ENCODE measurements around the gene KCNA4.

KCNA4 gene

GRCh38 chr11:30025396-30026139, 8.7 kb upstream of the KCNA4 start:
- no peaks in the 10 kb centered on the region for H3F3A ChIP-seq (ENCODE audit: insufficient read depth, low read length)
- no peak for DNase-seq
- no peak for TF ChIP-seq EZH2 (optimal IDR thresholded peaks at IDR 0.05; ENCODE audit: low read depth, low read length)
- no peak for TF ChIP-seq EZH2phosphoT487 (IDR thresholded peaks at IDR 0.05; ENCODE audit: low read length)
- TF ChIP-seq, protein P1, sequence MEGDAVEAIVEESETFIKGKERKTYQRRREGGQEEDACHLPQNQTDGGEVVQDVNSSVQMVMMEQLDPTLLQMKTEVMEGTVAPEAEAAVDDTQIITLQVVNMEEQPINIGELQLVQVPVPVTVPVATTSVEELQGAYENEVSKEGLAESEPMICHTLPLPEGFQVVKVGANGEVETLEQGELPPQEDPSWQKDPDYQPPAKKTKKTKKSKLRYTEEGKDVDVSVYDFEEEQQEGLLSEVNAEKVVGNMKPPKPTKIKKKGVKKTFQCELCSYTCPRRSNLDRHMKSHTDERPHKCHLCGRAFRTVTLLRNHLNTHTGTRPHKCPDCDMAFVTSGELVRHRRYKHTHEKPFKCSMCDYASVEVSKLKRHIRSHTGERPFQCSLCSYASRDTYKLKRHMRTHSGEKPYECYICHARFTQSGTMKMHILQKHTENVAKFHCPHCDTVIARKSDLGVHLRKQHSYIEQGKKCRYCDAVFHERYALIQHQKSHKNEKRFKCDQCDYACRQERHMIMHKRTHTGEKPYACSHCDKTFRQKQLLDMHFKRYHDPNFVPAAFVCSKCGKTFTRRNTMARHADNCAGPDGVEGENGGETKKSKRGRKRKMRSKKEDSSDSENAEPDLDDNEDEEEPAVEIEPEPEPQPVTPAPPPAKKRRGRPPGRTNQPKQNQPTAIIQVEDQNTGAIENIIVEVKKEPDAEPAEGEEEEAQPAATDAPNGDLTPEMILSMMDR (IDR thresholded peaks at IDR 0.05; ENCODE audit: low read length) = no peak
- no peak overlapping the region for H2AFZ ChIP-seq (ENCODE audit: low read length)
- no peak overlapping the region for H3K4me3 ChIP-seq (ENCODE audit: low read length)
- H3K27ac ChIP-seq (ENCODE audit: low read length) = no peak overlapping the region
- no peaks in the 10 kb centered on the region for H3K9me2 ChIP-seq (replicated peaks; ENCODE audit: insufficient read depth, low read length)
- no peaks in the 10 kb centered on the region for H3K36me3 ChIP-seq (replicated peaks; ENCODE audit: insufficient read depth, low read length)
- H3K79me2 ChIP-seq (ENCODE audit: low read length) = no peaks in the 10 kb centered on the region
- H3K9me3 ChIP-seq (replicated peaks; ENCODE audit: insufficient read depth, low read length) = no peaks in the 10 kb centered on the region
- H3K4me1 ChIP-seq (ENCODE audit: low read length) = no peaks in the 10 kb centered on the region
- H4K20me1 ChIP-seq (ENCODE audit: insufficient read depth, low read length) = no peaks in the 10 kb centered on the region
- no peaks in the 10 kb centered on the region for H3K27me3 ChIP-seq (replicated peaks; ENCODE audit: insufficient read depth, low read length)
- H3K4me2 ChIP-seq (ENCODE audit: low read depth, low read length) = no peak overlapping the region
- H3K9ac ChIP-seq (ENCODE audit: low read length) = no peak overlapping the region

- Histone ChIP-seq H3K27me3 (replicated peaks; ENCODE audit: insufficient read depth, low read length) (no peaks in the 10 kb centered on the region), H3K9ac (ENCODE audit: low read length) (no peak overlapping the region), H2AFZ (ENCODE audit: low read length) (no peak overlapping the region), H3K9me2 (replicated peaks; ENCODE audit: insufficient read depth, low read length) (no peaks in the 10 kb centered on the region), H3K4me3 (ENCODE audit: low read length) (no peak overlapping the region), H3F3A (ENCODE audit: insufficient read depth, low read length) (no peaks in the 10 kb centered on the region), H3K36me3 (replicated peaks; ENCODE audit: insufficient read depth, low read length) (no peaks in the 10 kb centered on the region), H3K4me2 (ENCODE audit: low read depth, low read length) (no peak overlapping the region), H3K4me1 (ENCODE audit: low read length) (no peaks in the 10 kb centered on the region), H3K27ac (ENCODE audit: low read length) (no peak overlapping the region), H3K9me3 (replicated peaks; ENCODE audit: insufficient read depth, low read length) (no peaks in the 10 kb centered on the region), H3K79me2 (ENCODE audit: low read length) (no peaks in the 10 kb centered on the region), H4K20me1 (ENCODE audit: insufficient read depth, low read length) (no peaks in the 10 kb centered on the region)
- DNase-seq = no peak
- TF ChIP-seq EZH2 (optimal IDR thresholded peaks at IDR 0.05; ENCODE audit: low read depth, low read length) = no peak
- no peak for TF ChIP-seq EZH2phosphoT487 (IDR thresholded peaks at IDR 0.05; ENCODE audit: low read length)
- TF ChIP-seq, protein P1 (IDR thresholded peaks at IDR 0.05; ENCODE audit: low read length) = no peak
Observed at GRCh38 chr11:30023074-30023473, 6.2 kb upstream of the KCNA4 start.

DNA sequence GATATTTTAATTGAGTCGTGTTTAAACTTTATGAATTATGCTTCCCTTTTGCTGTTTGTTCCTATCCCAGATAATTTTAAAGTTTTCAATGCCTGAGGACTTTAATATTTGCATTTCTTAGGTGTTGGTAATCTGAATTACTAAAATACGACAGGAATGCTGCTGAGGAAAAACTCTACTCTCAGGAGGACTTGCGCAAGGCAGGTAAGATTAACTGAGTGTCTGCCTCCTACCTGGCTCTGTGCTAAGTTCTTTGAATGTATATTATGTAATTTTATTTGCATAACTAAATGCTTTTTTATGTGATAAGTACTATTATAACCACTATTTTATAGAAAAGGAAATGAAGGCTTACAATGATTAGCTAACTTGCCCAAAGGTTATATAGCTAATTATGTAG, 2.7 kb upstream of the KCNA4 start:
- TF ChIP-seq EZH2 (optimal IDR thresholded peaks at IDR 0.05; ENCODE audit: low read depth, low read length) (no peak), EZH2phosphoT487 (IDR thresholded peaks at IDR 0.05; ENCODE audit: low read length) (no peak)
- TF ChIP-seq, protein P1 (IDR thresholded peaks at IDR 0.05; ENCODE audit: low read length) = no peak
- Histone ChIP-seq H3K36me3 (replicated peaks; ENCODE audit: insufficient read depth, low read length) (no peaks in the 10 kb centered on the region), H3K4me3 (ENCODE audit: low read length) (no peak overlapping the region), H3F3A (ENCODE audit: insufficient read depth, low read length) (no peaks in the 10 kb centered on the region), H3K4me2 (ENCODE audit: low read depth, low read length) (no peak overlapping the region), H3K4me1 (ENCODE audit: low read length) (no peaks in the 10 kb centered on the region), H4K20me1 (ENCODE audit: insufficient read depth, low read length) (no peaks in the 10 kb centered on the region), H3K9me3 (replicated peaks; ENCODE audit: insufficient read depth, low read length) (no peaks in the 10 kb centered on the region), H3K27me3 (replicated peaks; ENCODE audit: insufficient read depth, low read length) (no peaks in the 10 kb centered on the region), H3K27ac (ENCODE audit: low read length) (no peak overlapping the region), H3K79me2 (ENCODE audit: low read length) (no peaks in the 10 kb centered on the region), H2AFZ (ENCODE audit: low read length) (no peak overlapping the region), H3K9ac (ENCODE audit: low read length) (no peak overlapping the region), H3K9me2 (replicated peaks; ENCODE audit: insufficient read depth, low read length) (no peaks in the 10 kb centered on the region)
- no peak for DNase-seq

Data from MM.1S (cell line).